T47D (cell line): ENCODE data around the gene PAX6.
"Not testable (repeated sequence)": the region's sequence is repeated elsewhere in the genome, so short reads cannot be mapped to it uniquely, and the experiment has no call there.

Experiments used
- DNase-seq, 2 experiments: peaks; one replicate each; pipeline versions ENCODE4 v3.0.0 to v3.0.0-alpha.2; 2011 to 2012; ENCODE audit warnings: low read depth in 1 of 2, low spot score in 1 of 2
- JUND ChIP-seq: IDR thresholded peaks from 2 replicates; pipeline ENCODE4 v1.6.1; 2012; ENCODE audit warnings: low read depth
- in situ Hi-C: cut with HindIII; loops from 2 replicates; pipeline ENCODE4 v1.10.0; 2016; ENCODE audit warnings: low sequenced_read_pairs, low pct_unique_long_range_greater_than_20kb

The PAX6 gene

GRCh38 chr11:31772412-31772811, 38.7 kb downstream of the PAX6 start:
- in situ Hi-C loops, result no loop called here
- DNase-seq, result no peak
- no peak for TF ChIP-seq JUND

DNA sequence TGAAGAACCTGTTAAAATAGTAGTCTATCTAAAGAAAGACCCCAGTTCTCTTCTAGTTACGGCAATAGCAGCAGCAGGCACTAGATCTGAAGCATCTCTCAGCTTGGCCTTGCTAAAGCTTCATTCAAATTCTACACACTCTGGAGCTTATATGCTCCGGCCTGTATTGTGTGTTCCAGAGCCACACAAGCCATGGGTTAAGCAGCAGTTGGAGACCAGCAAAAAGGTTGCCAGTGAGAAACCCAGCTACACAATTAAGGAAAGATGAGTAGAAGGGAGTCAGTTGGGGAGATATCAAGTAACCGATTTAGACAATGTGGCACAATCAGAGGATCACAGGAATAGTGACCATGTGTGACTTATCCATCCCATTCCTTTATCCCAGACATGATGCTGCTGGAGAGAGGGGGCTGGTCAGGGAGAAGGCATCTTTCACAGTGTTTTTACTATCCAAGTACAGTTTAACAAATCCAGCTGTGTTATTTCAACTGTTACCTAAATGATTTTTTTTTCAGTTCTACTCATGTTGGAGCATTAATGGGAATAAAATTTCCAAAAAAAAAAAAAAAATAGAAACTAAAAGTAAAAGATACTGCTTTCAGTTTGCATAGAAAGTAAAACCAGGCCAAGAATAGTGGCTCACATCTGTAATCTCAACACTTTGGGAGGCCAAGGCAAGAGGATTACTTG, 41.0 kb downstream of the PAX6 start:
- no peak for DNase-seq
- TF ChIP-seq JUND, result no peak
- in situ Hi-C loops, result no loop called here

GRCh38 chr11:31768749-31769640, 42.1 kb downstream of the PAX6 start:
- in situ Hi-C loops, result no loop called here
- no peak for TF ChIP-seq JUND
- DNase-seq, result no peak

DNA sequence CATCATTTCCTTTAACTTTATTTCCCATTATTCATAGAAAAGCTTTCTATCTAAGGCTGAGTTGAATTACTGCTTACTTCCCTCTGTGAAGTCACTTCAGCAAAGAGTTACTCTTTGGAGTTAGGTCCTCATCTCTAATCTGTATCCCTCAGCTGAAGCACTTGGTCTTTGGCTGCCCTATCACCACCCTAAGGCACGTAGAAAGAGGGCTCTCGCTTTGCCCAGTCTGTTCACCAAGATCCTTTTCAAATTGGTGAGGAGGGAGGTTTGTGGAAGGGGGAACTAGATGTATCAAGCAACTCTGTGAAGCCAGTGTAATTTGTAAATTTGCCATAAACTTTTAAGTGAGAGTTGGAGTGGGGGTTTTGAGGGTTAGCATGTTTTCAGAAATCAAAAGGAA, 43.4 kb downstream of the PAX6 start:
- in situ Hi-C loops, result no loop called here
- no peak for DNase-seq
- TF ChIP-seq JUND, result no peak

DNA sequence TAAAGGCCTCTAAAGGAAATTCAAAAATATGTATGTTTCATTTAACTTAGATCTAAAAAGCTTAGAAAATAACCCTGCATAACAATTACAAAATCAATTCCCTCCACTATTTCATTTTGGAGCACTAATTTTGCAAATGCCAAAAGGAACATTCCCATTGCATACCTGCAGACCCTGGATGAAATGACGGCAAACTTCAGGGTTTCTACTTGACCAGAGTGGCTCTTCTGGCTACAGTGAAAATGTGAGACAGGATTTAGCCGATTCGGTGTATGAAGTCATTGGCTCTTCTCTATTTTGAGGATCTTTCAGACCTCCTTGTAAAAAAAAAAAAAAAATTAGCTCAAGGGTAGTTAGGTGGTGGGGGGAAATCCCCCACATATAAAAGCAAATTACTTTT, 44.1 kb downstream of the PAX6 start:
- in situ Hi-C loops, result no loop called here
- no peak for TF ChIP-seq JUND
- DNase-seq, result no peak

DNA sequence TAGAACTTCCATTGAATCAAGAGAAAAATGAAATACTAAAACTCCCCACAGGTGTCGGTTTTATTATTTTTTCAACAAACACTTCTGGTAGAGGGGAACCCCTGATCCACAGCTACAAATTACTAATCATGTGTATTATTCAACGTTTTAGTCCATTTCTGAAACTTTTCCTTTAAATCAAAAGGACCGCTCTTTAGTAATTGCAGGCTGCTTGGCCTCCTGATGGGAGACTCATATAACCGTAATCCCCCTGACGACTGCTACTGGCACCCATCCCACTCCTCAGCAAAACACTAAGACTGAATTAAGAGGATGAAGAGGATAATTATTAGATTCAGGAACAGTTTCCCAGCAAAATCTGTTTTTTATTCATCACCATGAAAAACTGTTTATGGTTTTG, 46.4 kb downstream of the PAX6 start:
- in situ Hi-C loops, result no loop called here
- no peak for TF ChIP-seq JUND
- DNase-seq, result no peak

- in situ Hi-C loops, result no loop called here
- no peak for TF ChIP-seq JUND
- no peak for DNase-seq
Observed at GRCh38 chr11:31764261-31764660, 46.9 kb downstream of the PAX6 start.

- no peak for DNase-seq
- TF ChIP-seq JUND, result no peak
- in situ Hi-C loops, result no loop called here
Observed at GRCh38 chr11:31763296-31763695, 47.8 kb downstream of the PAX6 start.

DNA sequence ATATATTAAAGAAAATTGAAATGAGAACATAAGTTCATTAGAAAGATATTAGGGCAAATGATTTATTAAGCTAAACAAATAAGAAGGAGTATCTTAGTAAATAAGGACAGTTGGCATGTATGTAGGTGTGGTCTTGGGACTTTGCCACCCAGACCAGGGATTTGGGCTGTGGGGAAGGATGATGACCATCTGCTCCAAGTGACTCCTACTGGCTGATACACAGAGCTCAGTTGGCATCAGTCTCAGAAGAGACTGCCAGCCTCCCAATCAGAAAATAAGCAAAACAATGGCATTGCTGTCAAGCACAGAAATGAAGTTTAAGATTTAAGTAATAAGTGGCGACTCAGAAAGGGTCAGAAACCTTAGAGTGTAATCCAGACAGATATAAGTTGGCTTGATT, 49.5 kb downstream of the PAX6 start:
- in situ Hi-C loops, result no loop called here
- TF ChIP-seq JUND, result no peak
- DNase-seq, result no peak

- in situ Hi-C loops, result no loop called here
- DNase-seq, result no peak
- TF ChIP-seq JUND, result no peak
Observed at GRCh38 chr11:31757260-31757835, 53.8 kb downstream of the PAX6 start.

GRCh38 chr11:31747581-31747980, 63.5 kb downstream of the PAX6 start:
- in situ Hi-C loops, result no loop called here
- no peak for DNase-seq
- no peak for TF ChIP-seq JUND

- in situ Hi-C loops, DNase-seq: not testable (repeated sequence)
Observed at GRCh38 chr11:31740731-31741368, 70.3 kb downstream of the PAX6 start.

GRCh38 chr11:31740131-31740530, 71.0 kb downstream of the PAX6 start:
- DNase-seq, result no peak
- in situ Hi-C loops, result no loop called here

More at GRCh38 chr11:31740131-31740530, 71.0 kb downstream of the PAX6 start:
- no peak for TF ChIP-seq JUND
